CD4-positive, alpha-beta T cell treated with Interleukin-6 for 4 hours (primary cell): ENCODE data around the gene SYNGR2.
"Not testable (repeated sequence)": the region's sequence is repeated elsewhere in the genome, so short reads cannot be mapped to it uniquely, and the experiment has no call there.

Experiments
- DNase-seq: peaks from one replicate; pipeline ENCODE4 v3.0.0-alpha.2; 2020; ENCODE audit warnings: mixed read lengths

The SYNGR2 gene

DNA sequence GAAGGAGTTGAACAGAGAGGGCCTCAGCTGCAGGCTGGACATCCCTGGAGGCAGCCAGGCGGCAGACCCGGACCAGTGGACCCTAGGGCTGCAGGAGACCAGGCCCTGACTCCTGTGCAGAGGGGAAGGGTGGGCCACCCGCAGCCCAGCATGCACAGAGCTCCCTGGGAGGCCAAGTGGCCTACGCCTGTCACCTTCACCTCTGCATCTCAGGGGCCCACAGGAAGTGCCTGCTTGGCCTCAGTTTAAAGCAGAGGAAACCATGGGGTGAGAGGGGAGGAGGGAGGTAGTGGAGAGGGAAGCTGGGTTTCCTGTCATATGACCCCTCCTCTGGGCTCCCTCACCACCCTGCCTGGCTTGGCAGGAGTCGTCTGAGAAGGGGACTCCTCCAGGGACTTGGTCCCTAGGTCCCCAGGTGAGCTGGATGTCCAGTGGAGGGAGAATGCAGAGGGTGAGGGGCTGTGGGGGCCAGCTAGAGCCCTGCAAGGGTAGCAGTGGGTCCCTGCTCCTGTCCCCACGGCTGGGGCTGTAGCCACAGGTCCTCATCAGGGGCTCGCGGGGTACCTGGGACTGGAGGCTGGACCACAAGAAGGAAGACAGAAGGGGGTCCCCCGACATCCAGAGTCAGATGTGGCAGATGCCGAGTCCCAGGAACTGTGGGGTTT, 37.8 kb upstream of the SYNGR2 start, which contains the start of gene TMC8:
TSS of gene TMC8 (plus strand) at position 335 of the 665 bp plus-strand sequence. CDS start 818 bp downstream, outside the sequence.
- DNase-seq, result peak; percentile 85

GRCh38 chr17:78131172-78132083, 37.0 kb upstream of the SYNGR2 start:
- peak; percentile 62 for DNase-seq

- DNase-seq, result peak; percentile 79
Measured at GRCh38 chr17:78132084-78132676, 36.2 kb upstream of the SYNGR2 start.

- DNase-seq, result no peak
Measured at GRCh38 chr17:78132767-78133178, 35.6 kb upstream of the SYNGR2 start.

DNA sequence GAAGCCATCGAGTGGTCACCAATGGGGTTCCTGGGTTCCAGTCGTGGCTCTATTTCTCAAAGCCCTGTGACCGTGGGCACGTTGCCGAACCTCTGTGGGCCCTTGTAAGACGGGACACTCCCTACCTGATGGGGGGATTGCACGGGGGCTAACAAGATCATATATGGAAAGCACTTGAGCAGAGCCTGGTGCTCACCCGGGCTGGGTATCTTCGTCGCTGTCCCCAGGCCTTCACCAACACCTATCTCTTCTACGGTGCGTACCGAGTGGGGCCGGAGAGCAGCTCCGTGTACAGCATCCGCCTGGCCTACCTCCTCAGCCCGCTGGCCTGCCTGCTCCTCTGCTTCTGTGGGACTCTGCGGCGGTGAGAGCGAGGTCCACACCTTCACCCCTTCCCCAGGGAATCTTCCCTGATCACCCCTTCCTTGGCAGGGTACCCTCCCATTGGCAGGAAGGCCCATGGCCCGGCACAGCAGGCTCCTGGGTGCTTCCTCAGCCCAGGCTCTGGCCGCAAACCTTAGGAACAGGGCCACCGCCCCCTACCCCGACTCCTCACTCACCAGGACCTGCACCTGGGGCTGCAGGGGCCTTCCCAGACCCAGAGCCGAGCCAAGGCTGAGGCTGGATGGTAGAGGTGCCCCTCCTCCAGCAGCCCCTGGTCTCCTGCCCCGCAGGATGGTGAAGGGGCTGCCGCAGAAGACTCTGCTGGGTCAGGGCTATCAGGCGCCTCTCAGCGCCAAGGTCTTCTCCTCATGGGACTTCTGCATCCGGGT, 35.0 kb upstream of the SYNGR2 start:
- DNase-seq, result peak; percentile 46

DNA sequence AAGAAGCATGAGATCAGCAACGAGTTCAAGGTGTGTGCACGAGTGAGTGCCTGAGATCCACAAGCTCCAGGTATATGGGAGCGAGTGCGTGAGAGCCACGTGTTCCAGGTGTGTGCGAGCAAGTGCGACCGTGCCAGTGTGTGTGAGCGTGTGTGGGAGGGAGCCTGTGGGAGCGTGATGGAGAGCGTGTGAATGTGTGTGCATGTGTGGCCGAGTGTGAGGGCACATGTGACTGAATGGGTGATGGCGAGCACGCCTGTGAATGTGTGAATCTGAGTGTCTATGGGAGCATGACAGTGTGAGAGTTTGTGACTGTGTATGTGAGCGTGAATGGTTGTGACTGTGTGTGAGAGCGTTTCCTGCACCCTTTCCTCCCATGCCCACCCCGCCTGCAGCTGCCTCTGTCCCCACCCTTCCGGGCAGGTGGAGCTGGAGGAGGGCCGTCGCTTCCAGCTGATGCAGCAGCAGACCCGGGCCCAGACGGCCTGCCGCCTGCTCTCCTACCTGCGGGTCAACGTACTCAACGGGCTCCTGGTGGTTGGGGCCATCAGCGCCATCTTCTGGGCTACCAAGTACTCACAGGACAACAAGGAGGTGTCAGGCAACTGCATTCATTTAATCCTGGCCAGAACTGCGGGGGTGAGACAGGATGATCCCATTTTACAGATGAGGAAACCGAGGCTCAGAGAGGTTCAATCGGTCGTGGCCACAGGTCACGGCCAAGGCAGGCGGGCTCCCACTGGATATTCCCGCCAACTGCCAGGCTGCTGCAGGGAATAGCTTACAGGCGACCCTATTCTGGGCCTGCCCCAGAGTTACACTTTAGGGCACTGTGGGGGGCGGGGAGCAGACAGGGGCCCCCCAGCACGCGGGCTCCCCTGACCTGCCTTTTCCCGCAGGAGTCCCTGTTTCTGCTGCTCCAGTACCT, 34.1 kb upstream of the SYNGR2 start:
- DNase-seq, result peak; percentile 88

DNA sequence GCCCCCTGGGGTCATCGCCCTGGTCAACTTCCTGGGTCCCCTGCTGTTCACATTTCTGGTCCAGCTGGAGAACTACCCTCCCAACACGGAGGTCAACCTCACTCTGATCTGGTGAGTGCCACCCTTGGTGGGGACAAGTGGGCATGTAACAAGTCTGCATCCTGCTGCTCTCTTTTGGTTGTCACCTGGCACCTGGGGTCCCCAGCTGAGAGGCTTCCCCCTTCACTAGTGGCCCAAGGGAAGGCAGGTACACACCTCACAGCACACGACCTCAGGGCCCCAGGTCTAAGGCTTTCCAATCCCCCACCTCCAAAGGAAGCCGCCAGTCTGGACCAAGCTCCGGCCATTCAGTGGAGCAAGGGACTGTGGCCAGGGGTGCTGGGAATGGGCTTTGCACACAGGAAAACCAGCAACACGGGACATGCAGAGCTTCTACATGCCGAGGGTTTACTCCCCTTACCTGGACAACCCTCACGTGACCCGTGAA, 33.4 kb upstream of the SYNGR2 start:
- DNase-seq, result no peak

- DNase-seq, result no peak
Measured at GRCh38 chr17:78135858-78136500, 32.4 kb upstream of the SYNGR2 start.

DNA sequence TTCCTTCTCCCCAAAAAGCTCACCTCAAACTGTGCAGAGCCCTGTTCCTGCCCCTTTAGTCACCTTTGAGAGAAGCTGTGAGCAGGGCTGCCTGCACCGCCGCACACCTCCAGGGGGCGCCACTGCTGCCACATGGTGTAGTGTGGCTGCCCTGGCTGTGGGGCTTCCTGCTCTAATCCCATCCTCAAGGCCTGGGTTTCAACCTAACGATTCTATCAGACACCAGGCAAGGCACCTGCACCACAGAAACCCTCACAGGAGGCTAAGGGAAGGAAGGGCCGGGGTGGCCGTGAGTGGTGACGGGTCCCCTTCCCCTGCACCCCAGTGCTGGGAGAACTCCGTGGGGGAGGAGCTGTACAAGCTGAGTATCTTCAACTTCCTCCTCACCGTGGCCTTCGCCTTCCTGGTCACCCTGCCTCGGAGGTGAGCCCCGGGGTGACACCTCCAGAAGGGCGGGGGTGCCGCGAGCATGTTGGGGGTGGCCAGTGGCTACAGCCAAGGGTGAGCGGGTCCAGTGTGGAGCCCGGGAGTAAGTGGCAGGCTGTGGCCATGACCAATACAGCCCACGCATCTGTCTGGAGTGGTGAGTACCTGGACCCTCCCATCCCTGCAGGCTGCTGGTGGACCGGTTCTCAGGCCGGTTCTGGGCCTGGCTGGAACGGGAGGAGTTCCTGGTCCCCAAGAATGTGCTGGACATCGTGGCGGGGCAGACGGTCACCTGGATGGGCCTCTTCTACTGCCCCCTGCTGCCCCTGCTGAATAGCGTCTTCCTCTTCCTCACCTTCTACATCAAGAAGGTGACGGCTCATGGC, 30.8 kb upstream of the SYNGR2 start:
- DNase-seq, result peak; percentile 60

DNA sequence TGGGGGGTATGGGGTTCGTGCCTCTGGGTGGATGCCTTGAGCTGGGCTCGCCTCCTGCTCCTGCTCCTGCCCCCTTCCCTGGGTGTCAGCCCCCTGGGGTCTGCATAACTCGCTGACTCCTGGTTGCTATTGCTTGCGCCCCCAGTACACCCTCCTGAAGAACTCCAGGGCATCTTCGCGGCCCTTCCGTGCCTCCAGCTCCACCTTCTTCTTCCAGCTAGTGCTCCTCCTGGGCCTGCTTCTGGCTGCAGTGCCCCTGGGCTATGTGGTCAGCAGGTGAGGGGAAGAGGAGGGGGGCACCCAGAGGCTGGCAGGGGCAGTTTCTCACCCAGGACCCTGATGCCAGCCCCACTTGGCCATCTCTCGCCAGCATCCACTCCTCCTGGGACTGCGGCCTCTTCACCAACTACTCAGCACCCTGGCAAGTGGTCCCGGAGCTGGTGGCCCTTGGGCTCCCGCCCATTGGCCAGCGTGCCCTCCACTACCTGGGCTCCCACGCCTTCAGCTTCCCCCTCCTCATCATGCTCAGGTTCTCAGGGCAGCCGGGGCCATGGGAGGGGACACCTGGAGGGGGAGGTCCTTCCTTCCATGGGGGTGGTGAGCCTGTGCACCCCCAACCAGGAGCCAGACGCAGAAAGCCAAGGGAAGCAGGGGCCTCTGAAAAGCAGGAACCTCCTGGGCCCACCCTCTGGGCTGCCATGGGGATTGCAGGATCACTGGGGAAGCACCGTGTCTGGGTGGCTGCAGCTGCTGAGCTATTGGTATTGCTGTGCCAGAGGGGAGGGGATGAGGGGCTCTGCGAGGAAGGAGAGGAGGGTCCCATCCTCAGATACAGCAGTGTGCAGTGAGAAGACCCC, 29.9 kb upstream of the SYNGR2 start:
- no peak for DNase-seq

- not testable (repeated sequence) for DNase-seq
Measured at GRCh38 chr17:78139861-78140168, 28.6 kb upstream of the SYNGR2 start.

- DNase-seq, result peak; percentile 93
Measured at GRCh38 chr17:78140169-78141051, 28.0 kb upstream of the SYNGR2 start.

DNA sequence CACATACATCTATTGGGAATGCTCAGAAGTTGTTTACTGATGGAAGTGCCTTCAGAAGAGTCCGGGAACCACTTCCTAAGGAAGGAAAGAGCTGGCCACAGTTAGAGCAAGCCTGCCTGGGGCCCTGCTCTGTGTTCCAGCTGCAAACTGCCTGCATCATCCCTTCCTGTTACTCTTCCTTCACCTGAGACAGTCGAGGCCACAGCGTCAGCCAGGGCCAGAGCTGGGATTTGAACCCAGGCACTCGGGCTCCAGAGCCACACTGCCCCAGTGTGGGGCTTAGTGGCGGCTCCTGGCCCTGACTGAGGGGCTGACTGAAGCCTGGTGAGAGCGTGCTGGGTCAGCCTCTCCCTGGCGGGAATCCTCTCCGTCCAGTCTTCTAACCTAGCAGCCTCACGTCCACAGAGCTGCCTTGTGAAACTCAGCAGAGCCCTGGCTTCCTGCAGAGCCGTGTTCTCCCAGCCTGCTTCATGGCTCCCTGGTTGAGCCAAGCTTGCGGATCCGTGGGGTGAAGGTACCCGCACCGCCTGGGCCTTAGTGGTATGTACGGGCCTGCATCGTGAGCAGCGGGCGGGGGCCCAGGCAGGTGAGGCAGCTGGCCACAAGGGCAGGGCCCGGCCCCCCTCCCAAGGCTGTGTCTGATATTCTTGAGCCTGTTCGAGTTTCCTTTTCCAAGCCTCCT, 26.8 kb upstream of the SYNGR2 start:
- no peak for DNase-seq

GRCh38 chr17:78142119-78142861, 26.1 kb upstream of the SYNGR2 start:
- DNase-seq, result no peak

DNA sequence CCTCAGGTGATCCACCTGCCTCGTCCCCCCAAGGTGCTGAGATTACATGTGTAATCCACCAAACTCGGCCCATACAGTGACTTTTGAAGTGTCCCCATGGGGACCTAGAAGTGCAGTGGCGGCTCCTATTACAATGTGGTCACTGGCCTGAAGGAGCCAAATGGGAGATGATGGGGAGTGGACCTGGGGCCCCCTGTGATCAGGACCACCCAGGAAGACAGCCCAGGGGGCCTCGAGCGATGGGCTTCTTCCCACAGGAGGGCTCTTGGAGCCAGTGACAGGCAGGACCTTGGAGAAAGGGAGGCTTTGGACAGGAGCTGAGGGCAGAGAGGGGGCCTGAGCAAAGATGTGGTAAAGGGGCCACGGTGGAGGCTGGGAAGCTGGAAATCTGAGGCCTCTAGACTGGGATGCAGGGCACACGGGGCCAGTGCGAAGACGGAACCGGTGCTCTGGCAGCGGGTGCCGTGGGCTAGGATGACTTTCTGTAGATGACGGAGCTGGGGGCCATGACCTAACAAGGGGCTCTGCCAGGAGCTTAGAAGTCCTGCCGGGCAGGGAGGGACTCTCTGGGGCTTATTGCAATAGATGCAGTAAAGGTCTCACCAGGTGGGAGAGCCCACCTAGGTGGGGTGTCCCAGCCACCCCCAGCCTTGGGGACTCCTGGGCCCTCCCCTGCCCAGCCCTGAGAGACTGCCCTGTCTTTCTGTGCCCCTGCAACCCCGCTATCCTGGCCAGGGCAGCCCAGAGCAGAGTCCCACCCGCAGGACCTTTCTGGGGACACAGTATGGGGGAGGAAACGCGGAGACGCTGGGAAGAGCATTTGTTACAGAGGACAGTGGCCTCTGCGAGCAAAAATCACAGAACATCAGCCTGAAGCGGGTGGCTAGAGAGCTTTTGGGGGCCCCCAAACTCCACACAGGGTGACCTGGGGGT, 24.9 kb upstream of the SYNGR2 start:
- DNase-seq, result no peak
